ENCODE data around the gene COG5.

Gene COG5

DNA sequence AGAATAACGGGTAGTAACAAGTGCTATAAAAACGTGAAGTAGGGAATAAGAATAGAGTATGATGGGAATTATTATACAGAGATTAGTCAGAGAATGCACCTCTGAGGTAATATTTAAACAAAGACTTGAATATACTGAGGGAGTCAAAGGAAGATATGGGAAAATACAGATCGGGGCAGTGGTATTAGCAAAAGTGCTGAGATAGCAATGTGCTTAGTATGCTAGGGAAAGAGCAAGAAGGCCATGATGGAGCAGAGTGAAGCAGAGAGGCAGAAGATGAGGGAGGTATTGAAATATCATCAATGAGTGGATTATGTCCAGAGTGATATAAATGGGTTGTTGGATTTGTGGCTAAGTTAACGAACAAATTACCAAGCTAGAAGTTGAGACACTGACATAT lies 190.4 kb downstream of the COG5 start:
- Histone ChIP-seq H3K36me3 (ENCODE audit: control insufficient read depth, insufficient read depth, low read length) (no peaks in the 10 kb centered on the region), H3K4me3 (ENCODE audit: low read length) (no peak overlapping the region), H3K27me3 (ENCODE audit: control insufficient read depth, insufficient read depth, low read length) (no peaks in the 10 kb centered on the region), H3K9ac (ENCODE audit: low read length) (no peak overlapping the region), H3K9me3 (ENCODE audit: control insufficient read depth, low read length) (no peaks in the 10 kb centered on the region), H3K4me1 (ENCODE audit: control insufficient read depth, insufficient read depth, low read length) (no peaks in the 10 kb centered on the region)

DNA sequence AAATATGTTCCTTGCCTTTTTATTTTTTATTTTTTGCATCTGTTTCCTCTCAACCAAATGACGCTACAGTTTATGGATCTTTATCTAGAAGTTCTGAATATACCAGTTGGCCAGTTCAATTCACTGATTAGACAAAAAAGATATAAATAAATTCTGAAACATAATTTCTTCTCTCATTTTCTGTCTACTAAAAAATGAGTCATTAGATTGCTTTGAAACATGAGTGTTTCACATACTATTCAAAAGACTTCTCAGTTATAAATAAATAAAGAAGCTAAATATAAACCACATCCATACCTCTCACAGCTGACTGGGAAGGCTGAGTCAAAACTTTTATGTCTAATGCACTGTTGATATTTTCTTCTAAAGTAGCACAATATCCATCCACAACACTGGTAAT lies 191.4 kb downstream of the COG5 start:
- H3K4me3 ChIP-seq (ENCODE audit: low read length): no peak overlapping the region
- H3K36me3 ChIP-seq (ENCODE audit: control insufficient read depth, insufficient read depth, low read length): no peaks in the 10 kb centered on the region

GRCh38 chr7:107370816-107371215 lies 192.9 kb downstream of the COG5 start:
- H3K9me3 ChIP-seq (ENCODE audit: control insufficient read depth, low read length): no peaks in the 10 kb centered on the region
- no peaks in the 10 kb centered on the region for H3K27me3 ChIP-seq (ENCODE audit: control insufficient read depth, insufficient read depth, low read length)
- no peaks in the 10 kb centered on the region for H3K4me1 ChIP-seq (ENCODE audit: control insufficient read depth, insufficient read depth, low read length)
- H3K36me3 ChIP-seq (ENCODE audit: control insufficient read depth, insufficient read depth, low read length): no peaks in the 10 kb centered on the region
- no peak overlapping the region for H3K4me3 ChIP-seq (ENCODE audit: low read length)
- no peak overlapping the region for H3K9ac ChIP-seq (ENCODE audit: low read length)

More for the DNA sequence above, 191.4 kb downstream of the COG5 start:
- H3K9ac ChIP-seq (ENCODE audit: low read length): no peak overlapping the region
- no peaks in the 10 kb centered on the region for H3K27me3 ChIP-seq (ENCODE audit: control insufficient read depth, insufficient read depth, low read length)
- no peaks in the 10 kb centered on the region for H3K4me1 ChIP-seq (ENCODE audit: control insufficient read depth, insufficient read depth, low read length)
- H3K9me3 ChIP-seq (ENCODE audit: control insufficient read depth, low read length): no peaks in the 10 kb centered on the region

DNA sequence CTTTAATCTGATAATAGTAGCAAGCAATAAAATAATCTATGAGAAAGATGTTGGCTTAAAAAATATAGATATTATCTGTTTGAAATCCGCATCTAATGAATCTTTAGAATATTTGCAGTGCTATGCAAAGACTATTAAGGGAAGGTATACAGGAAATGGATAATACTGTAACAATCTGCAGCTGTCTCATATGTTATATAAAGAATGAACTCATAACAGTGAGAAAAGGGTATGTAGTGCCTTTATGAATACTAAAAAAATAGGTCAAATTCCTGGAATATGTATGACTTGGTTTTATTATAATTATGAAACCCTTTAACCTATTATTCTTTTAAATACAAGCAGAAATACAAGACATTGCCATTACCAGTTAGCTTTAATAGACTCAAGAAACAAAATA lies 198.9 kb downstream of the COG5 start:
- Histone ChIP-seq H3K27me3 (ENCODE audit: control insufficient read depth, insufficient read depth, low read length) (no peaks in the 10 kb centered on the region), H3K4me3 (ENCODE audit: low read length) (no peak overlapping the region), H3K9ac (ENCODE audit: low read length) (no peak overlapping the region), H3K4me1 (ENCODE audit: control insufficient read depth, insufficient read depth, low read length) (no peaks in the 10 kb centered on the region), H3K9me3 (ENCODE audit: control insufficient read depth, low read length) (no peaks in the 10 kb centered on the region), H3K36me3 (ENCODE audit: control insufficient read depth, insufficient read depth, low read length) (no peaks in the 10 kb centered on the region)

DNA sequence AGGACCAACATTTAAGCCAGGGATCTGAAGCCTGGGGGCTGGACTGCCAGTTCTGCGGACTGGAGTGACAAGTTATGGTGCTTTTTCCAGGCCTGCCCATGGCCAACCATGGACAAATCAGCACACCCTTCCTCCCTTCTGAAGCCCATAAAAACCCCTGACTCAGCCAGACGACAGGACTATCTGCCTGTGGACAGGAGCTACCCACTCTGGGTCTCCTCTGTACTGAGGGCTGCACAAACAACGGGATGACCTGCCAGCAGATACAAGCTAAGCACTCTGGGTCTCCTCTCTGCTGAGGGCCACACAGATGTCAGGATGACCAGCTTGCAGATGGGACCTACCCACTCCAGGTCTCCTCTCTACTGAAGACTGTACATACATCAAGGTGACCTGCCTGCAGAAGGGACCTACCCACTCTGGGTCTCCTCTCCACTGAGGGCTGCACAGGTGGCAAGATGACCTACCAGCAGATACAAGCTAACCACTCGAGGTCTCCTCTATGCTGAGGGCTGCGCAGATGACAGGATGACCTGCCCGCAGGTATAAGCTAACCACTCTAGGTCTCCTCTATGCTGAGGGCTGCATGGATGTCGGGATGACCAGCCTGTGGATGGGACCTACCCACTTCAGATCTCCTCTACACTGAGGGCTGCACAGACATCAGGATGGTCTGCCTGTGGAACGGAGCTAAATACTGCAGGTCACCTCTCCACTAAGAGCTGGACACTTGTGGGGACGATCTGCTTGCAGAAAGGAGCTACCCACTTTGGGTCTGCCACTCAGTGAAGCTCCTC lies 204.0 kb downstream of the COG5 start:
- Histone ChIP-seq H3K4me1 (ENCODE audit: control insufficient read depth, insufficient read depth, low read length) (no peaks in the 10 kb centered on the region), H3K9me3 (ENCODE audit: control insufficient read depth, low read length) (no peaks in the 10 kb centered on the region), H3K27me3 (ENCODE audit: control insufficient read depth, insufficient read depth, low read length) (no peaks in the 10 kb centered on the region), H3K4me3 (ENCODE audit: low read length) (no peak overlapping the region), H3K9ac (ENCODE audit: low read length) (no peak overlapping the region), H3K36me3 (ENCODE audit: control insufficient read depth, insufficient read depth, low read length) (no peaks in the 10 kb centered on the region)

- H3K36me3 ChIP-seq (ENCODE audit: control insufficient read depth, insufficient read depth, low read length): no peaks in the 10 kb centered on the region
- H3K9me3 ChIP-seq (ENCODE audit: control insufficient read depth, low read length): no peaks in the 10 kb centered on the region
- H3K27me3 ChIP-seq (ENCODE audit: control insufficient read depth, insufficient read depth, low read length): no peaks in the 10 kb centered on the region
- no peaks in the 10 kb centered on the region for H3K4me1 ChIP-seq (ENCODE audit: control insufficient read depth, insufficient read depth, low read length)
- no peak overlapping the region for H3K9ac ChIP-seq (ENCODE audit: low read length)
- H3K4me3 ChIP-seq (ENCODE audit: low read length): no peak overlapping the region
Observed at GRCh38 chr7:107355616-107356015, 208.1 kb downstream of the COG5 start.

DNA sequence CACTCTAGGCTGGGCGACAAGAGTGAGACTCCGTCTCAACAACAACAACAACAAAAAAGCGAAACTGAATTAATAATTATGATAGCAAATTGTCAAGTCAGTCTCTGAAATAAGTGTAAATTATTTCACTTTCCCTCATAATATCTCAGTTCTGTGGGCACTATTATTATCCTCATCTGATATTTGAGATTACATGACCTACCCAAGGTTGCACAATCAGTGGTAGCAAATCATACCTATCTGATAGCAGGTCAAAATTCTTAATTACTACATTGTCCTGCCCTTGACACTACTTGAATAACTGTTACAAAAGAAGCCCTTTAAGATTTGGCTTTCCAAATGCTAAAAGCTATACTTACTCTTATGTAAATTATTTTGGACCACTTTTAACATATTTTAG lies 209.1 kb downstream of the COG5 start:
- Histone ChIP-seq H3K4me1 (ENCODE audit: control insufficient read depth, insufficient read depth, low read length) (no peaks in the 10 kb centered on the region), H3K36me3 (ENCODE audit: control insufficient read depth, insufficient read depth, low read length) (no peaks in the 10 kb centered on the region), H3K9me3 (ENCODE audit: control insufficient read depth, low read length) (no peaks in the 10 kb centered on the region), H3K4me3 (ENCODE audit: low read length) (no peak overlapping the region), H3K9ac (ENCODE audit: low read length) (no peak overlapping the region), H3K27me3 (ENCODE audit: control insufficient read depth, insufficient read depth, low read length) (no peaks in the 10 kb centered on the region)

DNA sequence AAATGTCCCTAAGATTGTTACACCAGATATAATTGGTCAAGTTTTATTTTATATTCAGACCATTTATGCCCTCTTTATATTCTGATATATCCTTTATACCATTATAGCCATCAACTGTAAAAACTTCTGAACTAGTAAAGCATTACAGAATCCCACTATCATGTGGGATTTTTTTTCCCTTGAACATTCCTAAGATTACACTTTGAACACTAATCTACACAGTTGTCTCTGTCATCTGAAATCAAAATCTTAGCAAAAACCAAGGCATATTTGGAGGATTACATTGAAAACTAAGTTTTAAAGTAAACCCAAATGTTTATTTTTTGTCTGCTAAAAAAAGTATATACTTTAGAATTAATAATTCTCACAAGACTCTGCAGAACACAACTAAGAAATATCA lies 210.0 kb downstream of the COG5 start:
- Histone ChIP-seq H3K27me3 (ENCODE audit: control insufficient read depth, insufficient read depth, low read length) (no peaks in the 10 kb centered on the region), H3K4me1 (ENCODE audit: control insufficient read depth, insufficient read depth, low read length) (no peaks in the 10 kb centered on the region), H3K9ac (ENCODE audit: low read length) (no peak overlapping the region), H3K9me3 (ENCODE audit: control insufficient read depth, low read length) (no peaks in the 10 kb centered on the region), H3K4me3 (ENCODE audit: low read length) (no peak overlapping the region), H3K36me3 (ENCODE audit: control insufficient read depth, insufficient read depth, low read length) (no peaks in the 10 kb centered on the region)

- Histone ChIP-seq H3K9ac (ENCODE audit: low read length) (no peak overlapping the region), H3K27me3 (ENCODE audit: control insufficient read depth, insufficient read depth, low read length) (no peaks in the 10 kb centered on the region), H3K36me3 (ENCODE audit: control insufficient read depth, insufficient read depth, low read length) (no peaks in the 10 kb centered on the region), H3K9me3 (ENCODE audit: control insufficient read depth, low read length) (no peaks in the 10 kb centered on the region), H3K4me3 (ENCODE audit: low read length) (no peak overlapping the region), H3K4me1 (ENCODE audit: control insufficient read depth, insufficient read depth, low read length) (no peaks in the 10 kb centered on the region)
Observed at GRCh38 chr7:107345898-107346297, 217.8 kb downstream of the COG5 start.

DNA sequence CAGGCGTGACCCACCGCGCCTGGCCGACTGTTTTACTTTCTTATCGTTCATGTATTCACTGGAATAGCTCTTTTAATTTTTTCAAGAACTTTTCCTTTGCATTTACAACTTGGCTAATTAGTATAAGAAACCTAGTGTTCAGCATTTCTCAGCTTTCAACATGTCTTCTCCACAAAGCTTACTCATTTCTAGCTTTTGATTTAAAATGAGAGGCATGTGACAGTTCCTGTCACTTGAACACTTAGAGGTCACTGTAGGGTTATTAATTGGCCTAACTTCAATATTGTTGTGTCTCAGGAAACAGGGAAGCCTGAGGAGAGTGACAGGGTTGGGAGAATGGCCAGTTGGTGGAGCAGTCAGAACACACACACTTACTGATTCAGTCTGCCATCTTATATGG lies 218.9 kb downstream of the COG5 start:
- Histone ChIP-seq H3K36me3 (ENCODE audit: control insufficient read depth, insufficient read depth, low read length) (no peaks in the 10 kb centered on the region), H3K9me3 (ENCODE audit: control insufficient read depth, low read length) (no peaks in the 10 kb centered on the region), H3K27me3 (ENCODE audit: control insufficient read depth, insufficient read depth, low read length) (no peaks in the 10 kb centered on the region), H3K4me1 (ENCODE audit: control insufficient read depth, insufficient read depth, low read length) (no peaks in the 10 kb centered on the region), H3K4me3 (ENCODE audit: low read length) (no peak overlapping the region), H3K9ac (ENCODE audit: low read length) (no peak overlapping the region)

DNA sequence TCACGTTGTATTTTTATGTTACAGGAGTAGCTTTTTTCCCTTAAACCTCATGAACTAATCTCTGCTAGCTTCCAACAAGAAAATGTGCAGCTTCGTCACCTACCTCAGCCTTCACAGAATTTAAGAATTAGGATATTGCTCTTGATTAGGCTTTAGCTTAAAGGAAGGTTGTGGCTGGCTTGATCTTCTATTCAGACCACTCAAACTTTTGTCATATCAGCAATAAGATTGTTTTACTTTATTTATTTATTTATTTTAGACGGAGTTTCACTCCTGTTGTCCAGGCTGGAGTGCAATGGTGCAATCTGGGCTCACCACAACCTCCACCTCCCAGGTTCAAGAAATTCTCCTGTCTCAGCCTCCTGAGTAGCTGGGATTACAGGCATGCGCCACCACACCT lies 219.4 kb downstream of the COG5 start:
- Histone ChIP-seq H3K4me3 (ENCODE audit: low read length) (no peak overlapping the region), H3K9me3 (ENCODE audit: control insufficient read depth, low read length) (no peaks in the 10 kb centered on the region), H3K9ac (ENCODE audit: low read length) (no peak overlapping the region), H3K4me1 (ENCODE audit: control insufficient read depth, insufficient read depth, low read length) (no peaks in the 10 kb centered on the region), H3K27me3 (ENCODE audit: control insufficient read depth, insufficient read depth, low read length) (no peaks in the 10 kb centered on the region), H3K36me3 (ENCODE audit: control insufficient read depth, insufficient read depth, low read length) (no peaks in the 10 kb centered on the region)

- Histone ChIP-seq H3K4me3 (ENCODE audit: low read length) (no peak overlapping the region), H3K4me1 (ENCODE audit: control insufficient read depth, insufficient read depth, low read length) (no peaks in the 10 kb centered on the region), H3K9ac (ENCODE audit: low read length) (no peak overlapping the region), H3K9me3 (ENCODE audit: control insufficient read depth, low read length) (no peaks in the 10 kb centered on the region), H3K27me3 (ENCODE audit: control insufficient read depth, insufficient read depth, low read length) (no peaks in the 10 kb centered on the region), H3K36me3 (ENCODE audit: control insufficient read depth, insufficient read depth, low read length) (no peaks in the 10 kb centered on the region)
Observed at GRCh38 chr7:107338080-107338479, 225.6 kb downstream of the COG5 start.
